GM19035 (cell line): ENCODE data around the gene DPF3.
"Not testable (repeated sequence)": the region's sequence is repeated elsewhere in the genome, so short reads cannot be mapped to it uniquely, and the experiment has no call there.

Experiments used
- ATAC-seq: cut with Tn5 transposase; IDR thresholded peaks from one replicate; pipeline ENCODE4 v1.9.1; 2021; ENCODE audit not compliant: unreplicated experiment

DPF3 gene

DNA sequence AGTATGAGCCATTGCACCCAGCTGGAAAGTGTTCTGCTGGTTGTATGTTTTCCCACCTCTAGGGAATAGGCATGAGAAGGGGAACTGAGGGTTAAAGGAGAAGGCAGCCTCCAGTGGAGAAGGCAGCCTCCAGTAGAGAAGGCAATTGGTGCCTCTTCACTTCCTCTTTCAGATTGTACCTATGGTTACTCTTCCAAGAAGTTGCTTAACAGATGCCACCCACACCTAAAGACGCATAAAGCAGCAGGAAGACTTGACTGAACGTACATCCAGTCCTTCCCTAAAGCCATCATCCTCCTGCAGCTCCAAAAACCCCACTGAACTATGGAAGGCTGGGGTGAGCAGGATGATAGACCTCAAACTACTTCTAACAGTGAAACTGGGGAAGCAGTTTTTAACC lies 13.1 kb downstream of the DPF3 start:
- ATAC-seq, result no peak

DNA sequence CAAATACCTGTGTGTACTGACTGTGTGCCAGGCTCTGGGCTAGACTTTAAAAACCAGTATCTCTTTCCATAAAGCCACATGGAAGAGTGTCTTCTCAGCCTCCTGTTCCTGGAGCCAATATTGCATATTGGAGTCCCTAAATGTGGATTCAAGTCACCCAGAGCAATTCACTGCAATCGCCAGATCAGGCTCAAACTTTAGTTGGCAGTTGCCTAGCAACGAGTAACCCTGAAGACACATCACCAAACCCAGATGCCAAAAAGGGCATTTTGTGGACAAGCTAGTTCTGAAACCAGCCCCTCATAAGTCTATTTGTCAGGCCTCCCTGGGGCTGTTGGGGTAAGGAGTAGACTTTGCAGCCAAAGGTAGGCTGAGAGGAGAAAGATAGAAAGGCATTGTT lies 13.7 kb downstream of the DPF3 start:
- ATAC-seq, result no peak

DNA sequence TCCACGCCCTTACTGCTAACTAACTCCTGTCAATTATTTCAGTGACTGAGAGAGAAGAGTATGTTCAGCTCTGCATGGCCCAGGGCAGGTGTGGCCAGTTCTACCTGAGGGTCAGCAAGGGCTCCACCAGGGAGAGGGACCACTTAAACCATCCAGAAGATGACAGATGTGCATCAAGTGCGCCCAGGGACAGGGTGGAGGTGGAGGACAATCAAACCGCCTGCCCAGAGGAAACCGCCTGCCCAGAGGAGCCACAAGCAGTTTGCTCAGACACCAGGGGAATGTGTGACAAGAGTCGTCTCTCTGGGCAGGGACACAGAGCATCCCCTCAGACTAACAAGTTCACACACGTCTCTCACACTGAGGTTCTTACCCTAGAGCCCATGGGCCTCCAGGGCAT lies 14.5 kb downstream of the DPF3 start:
- ATAC-seq, result no peak

DNA sequence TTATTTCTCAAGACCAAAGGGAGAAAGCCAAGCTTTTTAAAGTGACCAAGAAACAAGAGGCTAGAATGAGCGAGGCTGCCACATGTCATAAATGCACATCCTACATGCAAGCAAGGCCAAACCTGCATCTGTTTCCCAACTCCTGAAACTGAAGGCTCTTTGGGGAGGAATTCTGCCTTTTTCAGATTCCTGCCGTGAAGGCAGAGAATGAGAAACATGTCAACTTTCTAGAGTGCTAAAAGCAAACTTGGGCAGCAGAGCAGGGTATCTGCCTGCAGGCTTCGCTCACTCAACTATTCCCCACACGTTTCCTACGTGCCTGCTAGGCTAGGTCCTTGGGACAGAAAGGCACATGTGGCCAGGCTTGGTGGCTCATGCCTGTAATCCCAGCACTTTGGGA lies 15.2 kb downstream of the DPF3 start:
- no peak for ATAC-seq

DNA sequence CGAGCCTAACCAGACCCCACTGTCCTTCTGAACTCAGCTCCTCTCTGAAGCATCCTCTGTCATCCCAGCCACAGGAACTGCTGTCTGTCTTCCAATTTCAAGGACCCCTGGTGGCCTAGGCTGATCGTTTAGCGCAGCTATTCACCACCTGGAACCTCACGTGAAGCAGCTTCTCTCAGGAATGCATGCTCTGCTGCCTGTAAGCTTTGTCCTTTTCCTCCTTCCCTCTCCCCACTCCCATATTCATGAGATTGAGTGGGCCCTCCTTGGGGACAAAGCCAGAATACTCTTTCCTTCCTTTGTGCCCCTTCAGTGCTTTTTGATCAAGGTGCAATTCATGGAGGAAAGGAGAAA lies 17.2 kb downstream of the DPF3 start:
- ATAC-seq, result no peak

DNA sequence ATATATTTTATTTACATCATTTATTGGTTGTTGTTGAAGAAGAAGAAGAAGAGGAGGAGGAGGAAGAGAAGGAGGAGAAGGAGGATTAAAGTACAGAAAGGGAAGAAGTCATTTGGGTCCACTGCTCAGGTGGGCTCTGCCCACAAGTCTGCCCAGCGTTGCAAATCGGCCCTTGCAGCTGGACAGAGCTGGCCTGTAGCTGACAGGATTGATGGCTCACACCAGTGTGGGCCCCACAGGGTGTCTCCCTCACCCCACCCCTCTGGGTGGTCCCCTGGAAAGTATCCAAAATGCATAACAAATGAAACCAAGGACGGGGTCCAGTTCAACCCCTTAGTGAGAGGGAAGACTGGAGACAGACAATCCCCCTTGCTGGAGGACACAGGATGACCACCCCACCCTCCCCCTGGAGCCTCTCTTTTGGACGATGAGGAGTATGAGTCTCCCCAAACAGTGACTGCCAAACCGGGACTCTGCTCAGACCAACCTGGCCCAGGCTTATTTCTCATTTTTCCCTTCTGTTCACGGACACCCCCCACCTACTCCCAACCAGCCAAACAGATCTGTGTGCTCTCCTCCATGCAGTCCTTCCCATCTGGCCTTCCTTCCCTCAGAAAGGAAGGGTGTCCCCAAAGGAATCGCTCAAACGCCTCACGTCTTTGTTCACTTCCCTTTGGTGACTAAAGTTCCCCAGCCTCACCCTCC lies 17.7 kb downstream of the DPF3 start:
- no peak for ATAC-seq

DNA sequence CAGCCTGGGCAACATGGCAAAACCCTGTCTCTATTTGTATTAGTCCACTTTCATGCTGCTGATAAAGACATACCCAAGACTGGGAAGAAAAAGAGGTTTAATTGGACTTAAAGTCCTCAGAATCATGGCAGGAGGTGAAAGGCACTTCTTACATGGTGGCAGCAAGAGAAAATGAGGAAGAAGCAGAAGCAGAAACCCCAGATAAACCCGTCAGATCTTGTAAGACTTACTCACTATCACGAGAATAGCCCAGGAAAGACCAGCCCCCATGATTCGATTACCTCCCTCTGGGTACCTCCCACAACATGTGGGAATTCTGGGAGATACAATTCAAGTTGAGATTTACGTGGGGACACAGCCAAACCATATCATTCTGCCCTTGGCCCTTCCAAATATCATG lies 23.0 kb downstream of the DPF3 start:
- ATAC-seq, result not testable (repeated sequence)

DNA sequence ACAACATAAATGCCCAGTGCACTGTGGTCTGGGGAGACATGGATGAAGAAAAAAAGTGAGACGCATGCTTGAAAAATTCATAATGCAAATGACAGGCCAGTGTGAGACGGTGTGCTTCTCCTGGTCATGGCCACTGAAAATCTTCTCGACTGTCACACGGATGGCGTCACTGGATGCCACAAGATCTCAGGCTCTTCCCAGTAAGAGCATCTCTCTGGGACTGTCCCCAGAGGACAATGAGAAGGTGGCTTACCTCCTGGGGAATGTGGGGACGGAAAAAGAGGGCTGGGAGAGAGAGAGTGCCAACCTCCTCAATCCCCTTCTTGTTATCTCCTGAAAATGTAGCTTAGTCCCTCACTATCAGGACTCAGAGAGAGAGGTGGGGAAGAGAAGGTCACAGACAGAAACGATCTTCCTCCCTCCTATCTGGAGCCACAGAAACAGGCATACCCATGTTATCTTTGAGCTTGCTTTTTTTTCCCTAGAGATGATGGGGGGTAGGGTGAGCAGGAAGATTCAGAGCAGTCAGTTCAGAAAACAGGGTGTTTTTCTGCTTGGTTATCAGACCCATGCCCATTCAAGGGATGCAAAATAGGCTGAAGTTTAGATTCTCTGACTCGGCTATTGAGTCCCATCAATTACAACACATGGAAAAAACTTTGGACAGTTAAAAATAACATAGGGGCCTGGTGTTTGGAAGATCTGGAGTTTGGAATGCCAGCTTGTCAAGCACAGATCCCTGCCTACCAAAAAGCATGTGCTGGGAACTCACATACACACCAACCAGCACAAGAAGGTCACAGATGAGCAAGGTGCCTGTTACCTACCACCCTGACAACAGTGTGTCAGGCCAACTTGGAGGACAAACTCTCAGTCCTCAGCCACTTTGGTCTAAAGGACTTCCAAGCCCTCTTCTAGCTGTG lies 24.2 kb downstream of the DPF3 start:
- ATAC-seq, result no peak

DNA sequence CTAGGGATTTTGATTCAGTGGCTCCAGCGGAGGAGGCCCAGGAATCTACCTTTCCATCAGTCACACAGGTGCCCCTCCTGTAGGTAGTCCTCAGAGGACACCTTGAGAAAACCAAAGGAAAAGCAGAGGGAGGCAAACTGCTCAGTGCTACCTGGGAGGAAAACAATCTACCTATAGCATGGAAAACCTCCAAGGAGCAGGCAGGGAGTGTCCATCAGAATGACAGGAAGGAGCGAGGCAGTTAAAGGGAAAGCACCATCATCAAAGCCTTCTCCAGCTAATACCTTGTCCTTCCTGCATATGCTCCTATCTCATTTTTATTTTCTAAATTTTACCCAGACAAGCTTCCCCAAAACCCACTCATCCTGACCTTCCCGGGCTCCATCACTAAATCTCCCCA lies 25.4 kb downstream of the DPF3 start:
- no peak for ATAC-seq

DNA sequence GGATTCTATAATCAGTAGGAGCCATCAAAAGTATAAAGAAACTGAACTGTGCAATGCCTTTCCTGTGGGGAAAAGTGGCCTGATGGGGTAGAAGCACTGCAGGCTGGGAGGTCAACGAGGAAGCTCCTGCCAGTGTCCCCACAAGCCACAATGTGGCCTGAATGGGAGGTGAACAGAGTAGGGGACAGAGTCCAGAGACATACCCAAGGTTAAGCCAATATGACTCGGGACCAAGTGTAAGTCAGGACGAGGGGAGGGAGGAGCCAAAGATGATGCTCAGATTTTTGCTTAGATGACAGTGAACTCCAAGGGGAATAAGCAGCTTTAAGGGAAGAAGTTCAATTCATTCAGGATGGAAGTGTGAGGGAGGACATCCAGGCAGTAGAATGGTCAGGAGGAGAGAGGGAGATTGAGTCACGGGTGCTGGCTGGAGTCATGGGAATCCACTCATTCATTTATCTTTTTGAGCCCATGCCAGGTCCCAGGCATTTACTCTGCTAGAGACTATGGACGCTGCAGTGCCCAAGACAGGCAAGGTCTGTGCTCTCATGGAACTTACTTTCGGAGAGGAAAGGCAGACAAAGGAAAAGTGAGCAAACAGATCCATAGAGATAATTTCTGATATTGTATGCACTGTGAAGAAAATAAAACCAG lies 29.1 kb downstream of the DPF3 start:
- no peak for ATAC-seq

DNA sequence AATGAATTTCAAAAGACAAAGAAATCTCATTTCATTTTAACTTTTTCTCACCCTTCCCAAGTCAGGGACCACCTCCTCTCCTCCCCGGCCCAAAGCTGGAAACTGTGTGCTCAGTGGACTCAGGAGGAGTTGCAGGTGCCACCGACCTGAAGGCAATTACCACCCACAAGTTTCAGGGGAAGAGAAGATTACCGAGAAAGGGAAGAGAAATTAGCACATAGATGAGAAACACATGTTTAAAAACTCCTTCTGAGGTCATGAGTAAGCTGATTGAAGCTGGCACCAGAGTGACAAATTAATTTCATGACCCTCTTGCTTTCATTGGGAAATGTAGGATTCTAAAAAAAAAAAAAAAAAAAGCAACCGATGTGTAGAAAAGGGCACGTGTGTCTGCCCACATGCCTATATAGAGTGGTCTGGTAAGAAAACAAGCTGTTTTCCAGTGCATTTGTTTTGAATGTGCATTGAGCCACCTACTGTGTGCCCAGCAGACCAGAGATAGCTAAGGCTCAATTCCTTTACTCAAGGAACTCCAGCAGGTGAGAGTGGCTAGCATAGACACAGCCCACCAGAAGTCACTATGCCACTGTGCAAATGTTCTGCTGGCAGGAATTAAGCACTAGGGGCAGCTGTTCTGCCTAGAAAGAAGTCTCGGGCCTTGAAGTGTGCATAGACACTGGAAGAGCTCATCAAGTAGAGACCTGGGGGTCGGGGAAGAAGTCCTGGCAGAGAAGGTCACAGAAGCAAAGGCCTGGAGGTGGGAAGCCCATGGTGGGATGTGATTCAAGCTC lies 30.5 kb downstream of the DPF3 start:
- ATAC-seq, result no peak

DNA sequence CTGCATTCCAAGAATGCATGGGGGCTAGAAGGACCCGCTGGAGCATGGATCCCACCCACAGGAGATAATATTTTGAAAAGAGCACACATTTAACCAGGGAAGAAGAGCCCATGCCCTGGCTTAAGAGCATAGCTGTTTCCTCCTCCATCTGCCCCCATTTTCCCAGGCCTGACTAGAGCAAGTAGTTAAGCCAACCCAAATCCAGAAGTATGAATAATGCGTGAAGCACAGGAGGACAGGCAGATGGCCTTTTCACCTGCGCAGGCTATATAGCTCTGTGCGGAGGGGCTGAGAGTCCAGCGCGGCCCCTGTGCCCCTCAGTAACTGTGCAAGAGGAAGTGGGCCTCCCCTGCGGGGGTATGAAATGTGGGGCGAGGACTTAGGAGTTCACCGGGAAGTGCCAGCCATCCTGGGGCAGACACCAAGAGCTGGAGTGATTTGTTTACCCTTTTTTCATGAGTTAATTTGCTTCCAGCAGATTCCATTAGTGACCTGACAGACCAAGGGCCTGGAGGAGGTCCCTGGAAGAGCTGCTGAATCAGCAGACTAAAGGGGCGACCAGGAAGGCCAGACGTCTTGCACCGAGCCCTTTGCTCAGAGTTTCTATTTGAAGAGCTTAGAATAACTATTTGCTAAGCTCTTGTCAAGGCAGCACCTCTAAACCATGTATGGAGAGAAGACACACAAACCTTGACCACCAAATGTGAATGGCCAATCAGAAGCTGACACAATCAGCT lies 37.2 kb downstream of the DPF3 start:
- ATAC-seq, result no peak

DNA sequence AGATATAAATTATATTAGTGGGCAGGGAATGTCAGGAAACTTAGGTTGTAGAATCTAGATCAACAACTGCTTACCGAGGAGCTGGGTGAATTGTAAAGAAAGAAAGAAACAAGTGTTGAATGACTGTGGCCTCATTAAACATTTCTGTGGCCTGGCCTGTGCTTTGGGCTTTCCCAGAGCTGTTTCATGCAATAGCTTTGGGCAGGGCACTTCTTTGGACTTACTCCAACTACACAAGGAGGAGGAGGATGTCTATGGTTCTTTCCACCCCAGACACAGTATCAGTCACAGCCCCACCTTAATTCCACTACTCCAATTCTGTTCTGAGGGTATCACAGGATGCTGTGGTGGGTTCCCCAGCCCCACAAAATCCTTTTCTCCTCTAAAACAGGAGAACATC lies 38.0 kb downstream of the DPF3 start:
- ATAC-seq, result no peak

DNA sequence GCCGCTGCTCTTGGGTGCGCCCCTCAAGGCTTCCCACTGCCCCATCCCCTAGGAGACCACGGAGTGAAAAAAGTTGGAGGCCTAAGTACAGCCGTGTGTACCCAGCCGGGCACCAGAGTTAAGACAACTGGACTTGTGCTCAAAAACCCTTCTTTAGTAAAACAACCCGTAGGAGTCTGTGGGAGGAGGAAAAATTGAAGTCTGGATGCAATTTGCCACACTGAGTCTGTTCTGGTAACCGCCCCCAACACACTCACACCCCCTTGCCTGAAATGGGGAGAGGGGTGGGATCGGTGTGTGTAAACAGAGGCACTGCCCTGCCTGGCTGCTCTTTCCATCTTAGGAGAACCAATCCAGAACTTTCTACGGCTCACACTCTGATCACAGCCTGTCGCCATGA lies 41.7 kb downstream of the DPF3 start:
- no peak for ATAC-seq

DNA sequence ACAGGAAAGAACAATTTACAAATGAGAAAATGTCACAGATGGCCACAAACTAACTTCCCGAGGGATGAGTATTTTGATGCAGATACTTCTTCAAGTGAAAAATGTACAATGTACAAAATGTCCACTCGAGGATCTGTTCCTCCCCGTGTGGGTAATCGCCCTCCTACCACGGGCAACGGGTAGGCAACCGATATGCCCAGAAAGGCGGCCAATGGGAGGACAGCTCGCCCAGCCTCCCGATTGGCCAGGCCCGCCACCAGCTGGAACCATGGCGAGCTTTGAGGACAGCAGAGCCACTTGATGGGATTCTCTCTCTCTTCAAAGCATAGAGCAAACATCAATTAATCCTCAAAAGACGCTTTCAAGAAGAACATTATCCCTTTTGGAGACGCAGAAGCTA lies 42.3 kb downstream of the DPF3 start:
- no peak for ATAC-seq

DNA sequence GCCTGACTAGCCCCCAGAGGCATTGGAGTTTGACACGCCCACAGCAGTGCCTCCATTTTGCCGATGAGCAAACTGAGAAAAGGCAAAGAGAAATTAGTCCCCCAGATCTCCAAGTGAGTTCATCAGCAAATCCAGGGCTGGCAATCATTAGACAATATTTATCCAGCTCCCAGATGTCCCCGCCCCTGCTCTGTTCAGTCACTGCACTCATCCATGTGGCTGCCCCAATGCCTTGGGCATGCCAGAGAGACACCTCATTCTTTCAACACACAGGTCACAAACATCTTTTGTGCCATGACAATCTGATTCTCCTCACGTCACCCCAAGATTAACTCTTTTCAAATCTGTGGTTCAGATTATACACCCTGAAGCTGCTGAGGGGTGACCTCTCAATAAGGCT lies 43.5 kb downstream of the DPF3 start:
- ATAC-seq, result no peak

DNA sequence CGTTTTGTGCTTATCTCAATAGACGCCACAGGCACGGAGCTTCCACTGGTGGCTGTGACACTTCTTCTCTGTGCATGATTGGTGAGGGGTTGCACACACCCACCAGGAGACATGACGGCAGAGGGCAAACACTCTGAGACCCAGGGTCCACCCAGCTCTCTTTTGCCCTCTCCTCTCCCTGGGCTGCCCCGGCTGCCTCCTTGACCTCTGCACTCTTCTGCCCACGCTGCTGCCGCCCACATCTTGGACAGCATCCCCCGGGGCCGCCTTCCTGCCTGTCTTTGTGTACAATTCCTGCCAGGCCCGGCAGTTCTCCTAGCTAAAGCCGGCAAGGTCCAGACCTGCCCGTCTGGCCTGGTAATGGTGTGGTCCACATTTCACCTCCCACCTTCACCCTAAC lies 44.7 kb downstream of the DPF3 start:
- ATAC-seq, result no peak

DNA sequence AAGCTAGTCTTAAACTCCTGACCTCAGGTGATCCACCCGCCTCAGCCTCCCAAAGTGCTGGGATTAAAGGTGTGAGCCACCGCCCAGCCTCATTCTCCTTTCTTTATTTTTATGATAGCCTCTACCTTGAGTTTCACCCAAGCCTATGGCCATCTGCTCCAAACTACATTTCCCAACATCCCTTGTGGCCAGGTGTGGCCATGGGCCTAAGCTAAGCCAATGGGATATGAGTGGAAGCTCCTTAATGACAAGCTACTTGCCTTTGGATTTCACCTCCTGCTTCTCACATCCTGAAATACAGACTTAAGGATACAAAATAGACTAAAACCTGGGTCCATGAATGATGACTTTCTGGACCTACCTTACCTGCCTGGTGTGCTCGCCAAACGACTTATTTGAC lies 46.2 kb downstream of the DPF3 start:
- ATAC-seq, result no peak

DNA sequence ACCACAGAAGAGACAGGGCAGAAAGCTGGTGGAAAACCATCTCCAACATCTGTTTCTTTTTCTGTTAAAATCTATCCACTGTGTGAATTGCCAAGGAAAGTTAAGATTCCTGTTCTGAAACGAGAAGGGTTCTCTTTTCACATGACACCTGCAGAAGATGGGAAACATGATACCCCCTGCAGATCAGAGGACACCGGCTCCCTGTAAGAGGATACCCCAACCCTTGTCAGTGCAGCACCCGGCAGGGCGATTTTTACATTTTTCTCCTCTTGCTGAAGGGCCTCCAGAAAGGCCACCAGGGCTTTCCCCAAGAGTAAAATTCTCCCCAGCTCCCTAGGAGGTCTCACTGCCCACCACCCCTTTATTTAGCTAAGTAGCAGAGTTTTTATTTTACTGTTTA lies 48.2 kb downstream of the DPF3 start:
- no peak for ATAC-seq

DNA sequence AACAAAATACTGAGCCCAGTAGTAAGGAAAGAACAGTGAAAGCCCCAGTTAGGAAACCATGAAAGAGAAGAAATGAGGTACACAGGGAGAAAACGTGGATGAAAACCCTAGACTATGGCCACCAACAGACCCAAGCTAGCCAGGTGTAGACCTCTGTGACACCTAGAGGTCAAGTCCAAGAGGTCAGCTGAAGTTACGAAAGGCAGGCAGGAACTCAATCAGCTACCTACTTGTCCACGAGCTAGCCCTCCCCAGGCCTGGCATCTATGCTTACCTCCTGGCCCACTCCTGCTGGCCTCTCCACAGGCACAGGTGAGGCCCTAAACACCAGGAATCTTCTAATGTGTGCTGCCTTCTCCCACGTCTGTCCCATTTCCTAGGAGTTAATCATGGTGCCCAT lies 48.7 kb downstream of the DPF3 start:
- no peak for ATAC-seq

DNA sequence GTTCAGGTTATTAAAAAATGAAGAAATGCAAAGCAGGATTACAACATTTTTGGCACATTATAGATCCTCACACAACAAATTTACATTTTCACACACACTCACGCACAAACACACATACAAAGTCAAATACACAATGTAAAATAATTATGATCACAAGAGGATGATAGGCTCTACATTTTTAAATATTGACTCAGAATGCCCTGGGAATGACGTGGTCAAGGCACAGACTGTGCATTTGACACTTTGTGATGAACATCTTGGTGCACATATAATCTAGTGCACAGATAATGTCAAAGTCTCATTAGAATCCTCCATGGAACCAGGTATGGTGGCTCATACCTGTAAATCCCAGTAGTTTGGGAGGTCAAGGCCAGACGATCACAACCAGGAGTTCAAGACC lies 49.4 kb downstream of the DPF3 start:
- no peak for ATAC-seq
